ENCODE measurements around the gene SAMD4A. TPM values are rescaled to one million over a fixed set of nuclear protein-coding genes. Genes with fewer than 3 reads are reported as not detected.
A peak's percentile ranks its signal among the peaks of the same experiment; 100 is the strongest.

Gene SAMD4A
- total and polyA plus RNA-seq, 8 donors, result 2.5 to 67.4 (median 15.9) TPM

DNA sequence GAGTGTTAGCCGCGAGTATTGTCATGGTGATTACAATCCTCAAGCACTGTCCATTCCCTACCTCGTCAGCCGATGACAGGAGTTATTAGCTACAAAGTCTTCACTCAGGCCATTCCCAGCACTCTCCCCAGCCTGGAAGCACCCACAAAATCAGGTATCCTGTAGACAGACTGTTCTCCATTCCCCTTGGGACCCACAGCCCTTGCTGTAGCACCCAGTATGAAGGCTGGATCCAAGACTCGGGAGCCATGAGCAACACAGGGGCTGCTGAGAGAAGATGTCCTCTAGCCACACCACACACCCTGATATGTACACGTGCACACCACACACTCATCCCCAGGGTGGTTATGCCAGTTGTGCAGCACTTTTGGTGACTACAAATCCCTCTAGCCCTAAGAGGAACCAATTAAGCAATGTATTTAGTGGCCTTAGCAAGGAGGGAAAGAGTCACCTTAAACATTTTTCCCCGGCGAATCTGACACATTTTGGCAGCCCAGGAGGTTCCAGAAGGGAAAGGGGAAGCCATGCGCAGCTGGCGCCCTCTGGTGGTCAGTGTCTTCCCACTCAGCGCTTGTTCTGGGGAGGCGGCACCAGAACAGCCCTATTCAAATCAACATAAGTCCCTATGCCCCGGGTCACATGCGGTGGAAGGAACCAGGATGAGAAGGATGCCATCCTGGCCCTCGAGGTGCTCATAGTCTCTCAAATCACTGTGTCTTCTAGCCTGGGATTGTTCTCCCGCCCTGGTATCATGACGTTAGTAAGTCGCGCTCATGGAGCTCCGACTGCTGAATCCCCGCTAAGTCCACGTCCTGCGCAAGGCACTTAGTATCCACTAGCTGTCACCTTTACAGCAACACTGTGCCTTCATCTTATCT lies 238.8 kb downstream of the SAMD4A start:
- peaks cover 4 to 7% (median 7%) of the 10 kb centered on the region in 4 donors for H3K4me1 ChIP-seq
- H3K9me3 ChIP-seq, result no peaks in the 10 kb centered on the region
- H3K36me3 ChIP-seq, result no peaks in the 10 kb centered on the region
- peak; percentile 80 to 91 for DNase-seq
- TF ChIP-seq POLR2A (IDR thresholded peaks at IDR 0.05), result no peak
- TF ChIP-seq, protein P1, sequence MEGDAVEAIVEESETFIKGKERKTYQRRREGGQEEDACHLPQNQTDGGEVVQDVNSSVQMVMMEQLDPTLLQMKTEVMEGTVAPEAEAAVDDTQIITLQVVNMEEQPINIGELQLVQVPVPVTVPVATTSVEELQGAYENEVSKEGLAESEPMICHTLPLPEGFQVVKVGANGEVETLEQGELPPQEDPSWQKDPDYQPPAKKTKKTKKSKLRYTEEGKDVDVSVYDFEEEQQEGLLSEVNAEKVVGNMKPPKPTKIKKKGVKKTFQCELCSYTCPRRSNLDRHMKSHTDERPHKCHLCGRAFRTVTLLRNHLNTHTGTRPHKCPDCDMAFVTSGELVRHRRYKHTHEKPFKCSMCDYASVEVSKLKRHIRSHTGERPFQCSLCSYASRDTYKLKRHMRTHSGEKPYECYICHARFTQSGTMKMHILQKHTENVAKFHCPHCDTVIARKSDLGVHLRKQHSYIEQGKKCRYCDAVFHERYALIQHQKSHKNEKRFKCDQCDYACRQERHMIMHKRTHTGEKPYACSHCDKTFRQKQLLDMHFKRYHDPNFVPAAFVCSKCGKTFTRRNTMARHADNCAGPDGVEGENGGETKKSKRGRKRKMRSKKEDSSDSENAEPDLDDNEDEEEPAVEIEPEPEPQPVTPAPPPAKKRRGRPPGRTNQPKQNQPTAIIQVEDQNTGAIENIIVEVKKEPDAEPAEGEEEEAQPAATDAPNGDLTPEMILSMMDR (IDR thresholded peaks at IDR 0.05), result peak in 5 of 7 experiments; percentile 64 to 89 (median 84)
- TF ChIP-seq EP300 (IDR thresholded peaks at IDR 0.05), result no peak
- peak in 2 of 3 donors; percentile 10 to 48 for TF ChIP-seq POLR2AphosphoS5 (IDR thresholded peaks at IDR 0.05)
- peak overlapping the region in 1 of 4 donors; percentile 22 for H3K4me3 ChIP-seq
- H3K27me3 ChIP-seq, result peaks cover 0 to 7% (median 7%) of the 10 kb centered on the region in 3 donors
- 34 to 44% (median 39%) methylated on average over 20 to 23 of the region's 23 CpGs for WGBS, 5 donors
- intact Hi-C loops (cut with DNase I; ENCODE audit: low total_unique reads), result no loop called here
- H3K27ac ChIP-seq, result no peak overlapping the region

DNA sequence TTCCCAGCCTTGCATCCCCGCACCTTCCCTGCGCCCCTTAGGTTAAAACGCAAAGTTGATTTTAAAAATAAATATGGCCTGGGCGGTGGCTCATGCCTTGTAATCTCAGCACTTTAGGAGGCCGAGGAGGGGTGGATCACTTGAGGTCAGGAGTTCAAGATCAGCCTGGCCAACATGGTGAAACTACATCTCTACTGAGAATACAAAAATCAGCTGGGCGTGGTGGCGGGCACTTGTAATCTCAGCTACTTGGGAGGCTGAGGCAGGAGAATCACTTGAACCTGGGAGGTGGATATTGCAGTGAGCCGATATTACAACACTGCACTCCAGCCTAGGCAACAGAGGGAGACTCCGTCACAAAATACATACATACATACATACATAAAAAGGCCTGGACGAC lies 239.7 kb downstream of the SAMD4A start:
- Histone ChIP-seq H3K36me3 (no peaks in the 10 kb centered on the region), H3K9me3 (no peaks in the 10 kb centered on the region), H3K4me3 (no peak overlapping the region), H3K4me1 (peaks cover 4 to 7% (median 7%) of the 10 kb centered on the region in 4 donors), H3K27me3 (peaks cover 0 to 7% (median 7%) of the 10 kb centered on the region in 3 donors), H3K27ac (no peak overlapping the region)
- no peak for DNase-seq
- TF ChIP-seq POLR2A (IDR thresholded peaks at IDR 0.05), result no peak
- TF ChIP-seq POLR2AphosphoS5 (IDR thresholded peaks at IDR 0.05), result no peak
- TF ChIP-seq, protein P1 (IDR thresholded peaks at IDR 0.05), result no peak
- TF ChIP-seq EP300 (IDR thresholded peaks at IDR 0.05), result no peak
- WGBS, 5 donors, result 78 to 87% (median 86%) methylated on average over 10 of the region's 10 CpGs
- intact Hi-C loops (cut with DNase I; ENCODE audit: low total_unique reads), result no loop called here

DNA sequence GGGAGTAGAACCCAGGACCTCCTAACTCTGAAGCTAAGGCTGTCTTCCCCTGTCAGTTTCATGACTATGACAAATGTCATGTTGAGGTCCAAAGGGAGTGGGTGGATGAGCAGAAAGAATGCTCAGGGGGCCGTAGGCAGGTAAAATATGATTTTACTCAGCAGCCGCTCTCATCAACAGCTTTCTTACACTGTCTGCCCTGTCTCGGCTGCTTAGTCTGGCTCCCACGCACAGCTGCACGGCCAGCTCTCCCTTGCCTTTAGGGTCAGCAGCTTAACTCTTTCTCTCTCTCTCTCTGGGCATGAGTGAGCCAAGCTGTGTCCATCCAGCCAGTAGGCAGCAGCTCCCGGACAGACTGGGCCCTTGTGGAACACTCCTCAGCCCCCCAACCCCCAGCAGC lies 240.5 kb downstream of the SAMD4A start:
- intact Hi-C loops (cut with DNase I; ENCODE audit: low total_unique reads), result no loop called here
- WGBS, 5 donors, result 74 to 91% (median 85%) methylated on average over 6 of the region's 6 CpGs
- DNase-seq, result no peak
- Histone ChIP-seq H3K36me3 (no peaks in the 10 kb centered on the region), H3K4me3 (no peak overlapping the region), H3K4me1 (peaks cover 4 to 7% (median 7%) of the 10 kb centered on the region in 4 donors), H3K27me3 (peaks cover 0 to 7% (median 7%) of the 10 kb centered on the region in 3 donors), H3K27ac (no peak overlapping the region), H3K9me3 (no peaks in the 10 kb centered on the region)
- TF ChIP-seq, protein P1 (IDR thresholded peaks at IDR 0.05), result no peak
- TF ChIP-seq POLR2AphosphoS5 (IDR thresholded peaks at IDR 0.05) (no peak), EP300 (IDR thresholded peaks at IDR 0.05) (no peak), POLR2A (IDR thresholded peaks at IDR 0.05) (no peak)

DNA sequence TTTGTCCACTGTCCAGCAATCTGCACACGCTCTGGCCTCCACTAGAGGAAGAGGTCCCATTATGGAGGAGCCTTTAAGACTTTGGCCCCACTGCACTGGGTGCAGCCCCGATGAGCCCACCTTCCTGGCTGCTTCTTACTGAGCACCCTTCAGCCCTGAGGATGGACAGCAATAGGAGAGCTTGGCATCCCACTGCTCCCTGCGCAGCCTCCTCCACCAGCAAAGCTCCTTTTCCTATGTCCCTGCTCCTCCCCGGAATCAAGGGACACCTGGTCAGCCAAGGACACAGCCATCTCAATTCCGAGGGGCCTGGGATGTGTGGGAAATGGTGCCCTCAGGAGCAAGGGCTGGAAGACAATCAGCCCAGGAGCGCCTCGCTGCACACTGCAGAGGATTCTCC lies 241.0 kb downstream of the SAMD4A start:
- DNase-seq, result no peak
- Histone ChIP-seq H3K27ac (no peak overlapping the region), H3K4me3 (no peak overlapping the region), H3K4me1 (peaks cover 4 to 7% (median 7%) of the 10 kb centered on the region in 4 donors), H3K27me3 (peaks cover 0 to 7% (median 7%) of the 10 kb centered on the region in 3 donors), H3K36me3 (no peaks in the 10 kb centered on the region), H3K9me3 (no peaks in the 10 kb centered on the region)
- intact Hi-C loops (cut with DNase I; ENCODE audit: low total_unique reads), result no loop called here
- no peak for TF ChIP-seq EP300 (IDR thresholded peaks at IDR 0.05)
- TF ChIP-seq POLR2A (IDR thresholded peaks at IDR 0.05), result no peak
- TF ChIP-seq, protein P1 (IDR thresholded peaks at IDR 0.05), result no peak
- no peak for TF ChIP-seq POLR2AphosphoS5 (IDR thresholded peaks at IDR 0.05)
- 86 to 96% (median 90%) methylated on average over 7 of the region's 7 CpGs for WGBS, 5 donors

Data from stomach (tissue), 9 donors.